SK-N-SH (cell line): ENCODE data around the gene CCDC187. TPM values are rescaled to one million over a fixed set of nuclear protein-coding genes. Genes with fewer than 3 reads are reported as not detected.

Experiments used
- CTCF ChIA-PET: fragments of 300-600, 350-600 bp; formaldehyde crosslinking; extraction: SDS; loops from one replicate; lab custom pipeline; 2021; lab: Yijun Ruan, JAX
- POLR2A ChIA-PET: fragments of 350-600 bp; sonication (Branson Sonifier 250); formaldehyde crosslinking; extraction: SDS; loops from one replicate; lab custom pipeline; 2020; ENCODE audit warnings: antibody characterized with exemption, inconsistent platforms; lab: Yijun Ruan, JAX
- DNase-seq: peaks from one replicate; pipeline ENCODE4 v3.0.0; 2012
- H2AFZ ChIP-seq: fragments of 200-600 bp; sonication (generic); 2 replicates; pipeline ENCODE4 v1.8.1; 2016; ENCODE audit warnings: antibody characterized with exemption, mild to moderate bottlenecking, low read depth
- H3F3A ChIP-seq: fragments of 200-600 bp; sonication (generic); replicated peaks from 2 replicates; pipeline ENCODE3; 2016; ENCODE audit warnings: antibody characterized with exemption, mild to moderate bottlenecking; ENCODE audit not compliant: insufficient read depth
- H3K27ac ChIP-seq, 2 experiments: fragments of 200-500 bp in 1 of 2; fragments of 200-600 bp in 1 of 2; sonication (Bioruptor generic) in 1 of 2; sonication (generic), shearing (Covaris generic) in 1 of 2; 2 replicates each; pipeline versions ENCODE4 v1.5.1 to v1.6.1; 2014 to 2016; ENCODE audit warnings: low read depth in 2 of 2, inconsistent platforms in 1 of 2, low read length in 1 of 2, mild to moderate bottlenecking in 1 of 2, mixed read lengths in 1 of 2
- H3K27me3 ChIP-seq: fragments of 200-600 bp; sonication (generic), shearing (Covaris generic); 2 replicates; pipeline ENCODE4 v1.6.1; 2016; ENCODE audit warnings: mixed run types; ENCODE audit not compliant: insufficient read depth
- H3K36me3 ChIP-seq, 2 experiments: fragments of 200-500 bp in 1 of 2; fragments of 200-600 bp in 1 of 2; sonication (Bioruptor generic) in 1 of 2; sonication (generic) in 1 of 2; replicated peaks in 1 of 2; 2 replicates each; pipeline versions ENCODE3 to v1.5.1; 2014 to 2016; ENCODE audit warnings: low read length in 1 of 2, mild to moderate bottlenecking in 1 of 2; ENCODE audit not compliant: insufficient read depth in 2 of 2, control insufficient read depth in 1 of 2
- H3K4me1 ChIP-seq, 2 experiments: fragments of 200-500 bp in 1 of 2; fragments of 200-600 bp in 1 of 2; sonication (Bioruptor generic) in 1 of 2; sonication (generic), shearing (Covaris generic) in 1 of 2; 2 replicates each; pipeline versions ENCODE4 v1.5.1 to v1.6.1; 2014 to 2016; ENCODE audit warnings: low read depth in 1 of 2, low read length in 1 of 2, mixed run types in 1 of 2; ENCODE audit not compliant: insufficient read depth in 2 of 2, control insufficient read depth in 1 of 2
- H3K4me2 ChIP-seq: fragments of 200-600 bp; sonication (generic), shearing (Covaris generic); 2 replicates; pipeline ENCODE4 v1.6.1; 2017; ENCODE audit warnings: mixed run types
- H3K4me3 ChIP-seq, 2 experiments: fragments of 200-500 bp in 1 of 2; fragments of 200-600 bp in 1 of 2; sonication (Bioruptor generic) in 1 of 2; sonication (generic), shearing (Covaris generic) in 1 of 2; 2 replicates each; pipeline versions ENCODE4 v1.5.1 to v1.8.1; 2014 to 2016; ENCODE audit warnings: low read depth in 2 of 2, inconsistent platforms in 1 of 2, low read length in 1 of 2, mild to moderate bottlenecking in 1 of 2, mixed read lengths in 1 of 2, moderate library complexity in 1 of 2
- H3K79me2 ChIP-seq: fragments of 200-600 bp; sonication (generic); 2 replicates; pipeline ENCODE4 v1.8.1; 2017; ENCODE audit warnings: mild to moderate bottlenecking; ENCODE audit not compliant: insufficient read depth
- H3K9ac ChIP-seq: fragments of 200-600 bp; sonication (generic); 2 replicates; pipeline ENCODE4 v1.6.1; 2017; ENCODE audit warnings: mixed run types
- H3K9me2 ChIP-seq: fragments of 200-600 bp; sonication (generic); 2 replicates; pipeline ENCODE4 v1.6.1; 2017; ENCODE audit warnings: mixed run types
- H3K9me3 ChIP-seq: fragments of 200-600 bp; sonication (generic); 2 replicates; pipeline ENCODE4 v1.6.1; 2017; ENCODE audit warnings: mixed run types, mild to moderate bottlenecking, moderate library complexity
- H4K20me1 ChIP-seq: fragments of 200-600 bp; sonication (generic); 2 replicates; pipeline ENCODE4 v1.6.1; 2017; ENCODE audit warnings: mild to moderate bottlenecking, mixed run types; ENCODE audit not compliant: insufficient read depth
- EP300 ChIP-seq, 2 experiments: IDR thresholded peaks; 2 replicates each; pipeline versions ENCODE4 v1.4.0 to v1.6.1; 2012; ENCODE audit warnings: borderline replicate concordance in 1 of 2, low read depth in 1 of 2, low read length in 1 of 2
- GABPA ChIP-seq: IDR thresholded peaks from 2 replicates; pipeline ENCODE4 v1.4.0; 2012; ENCODE audit warnings: low read depth, mild to moderate bottlenecking
- MEF2A ChIP-seq: IDR thresholded peaks from 2 replicates; pipeline ENCODE4 v1.4.0; 2012; ENCODE audit warnings: low read depth, borderline replicate concordance
- MXI1 ChIP-seq: IDR thresholded peaks from 2 replicates; pipeline ENCODE4 v1.6.1; 2012; ENCODE audit warnings: mild to moderate bottlenecking, low read depth, low read length, improper control_type of control experiment
- NFIC ChIP-seq: IDR thresholded peaks from 2 replicates; pipeline ENCODE4 v1.4.0; 2012; ENCODE audit warnings: borderline replicate concordance
- RAD21 ChIP-seq: IDR thresholded peaks from 2 replicates; pipeline ENCODE4 v1.6.1; 2012; ENCODE audit warnings: mild to moderate bottlenecking, low read length
- TCF12 ChIP-seq: IDR thresholded peaks from 2 replicates; pipeline ENCODE4 v1.4.0; 2012
- USF1 ChIP-seq: IDR thresholded peaks from 2 replicates; pipeline ENCODE4 v1.4.0; 2012; ENCODE audit warnings: low read depth, borderline replicate concordance
- USF2 ChIP-seq: fragments of 150-350 bp; IDR thresholded peaks from 2 replicates; pipeline ENCODE4 v1.6.1; 2017; ENCODE audit warnings: antibody characterized with exemption, low read length, low read depth, borderline replicate concordance
- WGBS: methylation state at CpG from one replicate; pipeline ENCODE4 v1.1.6; 2017; ENCODE audit warnings: low lambda C conversion rate; 5-methylcytosine and 5-hydroxymethylcytosine counted together
- polyA plus RNA-seq, 3 experiments: library from polyadenylated mRNA; depleted of rRNA; stranded (reverse); fragments of >200 nt; gene quantifications; 2 replicates each; pipeline ENCODE4 v1.2.3, GENCODE V29; 2012
- TF ChIP-seq, protein P1 (sequence below): fragments of 200-600 bp; sonication (generic); IDR thresholded peaks from 2 replicates; pipeline ENCODE4 v1.6.1; 2017; ENCODE audit warnings: antibody characterized with exemption, mild to moderate bottlenecking, moderate library complexity
- TF ChIP-seq, protein P2 (sequence below): IDR thresholded peaks from 2 replicates; pipeline ENCODE4 v1.4.0; 2012; ENCODE audit warnings: low read depth, borderline replicate concordance

CCDC187 gene
- polyA plus RNA-seq, 1 of the 3 experiments (the other 2 are of a cell fraction) = not detected

DNA sequence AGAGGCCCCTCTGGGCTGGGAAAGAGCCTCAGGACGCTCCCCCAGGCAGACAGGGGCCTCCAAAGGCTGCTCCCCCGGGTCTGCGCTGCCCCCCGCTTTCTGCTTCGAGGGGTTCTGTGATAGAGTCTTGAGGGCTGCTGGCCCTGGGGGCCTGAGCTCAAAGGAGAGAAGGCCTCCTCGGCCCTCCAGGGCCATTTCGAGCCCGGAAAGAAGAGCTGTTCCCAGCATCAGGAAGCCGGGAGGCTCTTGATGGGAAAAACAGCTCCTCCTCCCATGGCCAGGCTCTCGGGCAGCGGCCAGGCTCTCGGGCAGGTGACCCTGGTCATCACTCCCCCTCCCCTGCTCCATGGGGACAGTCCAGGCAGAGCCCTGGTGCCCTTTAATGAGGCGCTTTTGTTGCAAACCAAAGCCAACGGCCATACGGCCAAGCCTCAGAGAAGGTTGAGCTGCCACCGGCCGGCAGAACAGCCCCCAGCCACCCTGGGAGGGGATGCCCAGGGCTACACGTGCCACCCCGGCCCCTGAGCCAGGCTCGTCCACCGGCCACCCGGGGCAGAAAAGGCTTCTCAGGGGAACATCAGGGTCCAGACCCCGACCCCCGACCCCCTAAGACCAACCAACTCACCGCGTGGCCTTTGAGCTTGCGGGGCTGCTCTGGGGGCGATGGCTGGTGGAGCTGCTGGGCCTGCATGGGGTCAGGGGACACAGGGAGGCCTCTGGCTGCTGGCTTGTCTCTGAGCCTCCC is 42.0 kb downstream of the CCDC187 start:
- no peaks in the 10 kb centered on the region for H4K20me1 ChIP-seq
- H3K27ac ChIP-seq = no peak overlapping the region
- 91% methylated on average over 9 of the region's 28 CpGs for WGBS
- H3K4me3 ChIP-seq = no peak overlapping the region
- no peak overlapping the region for H2AFZ ChIP-seq
- no peaks in the 10 kb centered on the region for H3K9me3 ChIP-seq
- no peaks in the 10 kb centered on the region for H3K27me3 ChIP-seq
- H3K4me2 ChIP-seq = no peak overlapping the region
- ChIA-PET CTCF (interaction anchor here (0.8 to 2.1 kb wide), 6 partner anchors 12 to 128 kb away, joined by 3 to 10 read pairs (median 4); no protein-coding TSS in a partner anchor), POLR2A (no interaction called here)
- DNase-seq = no peak
- no peaks in the 10 kb centered on the region for H3F3A ChIP-seq
- no peak overlapping the region for H3K9ac ChIP-seq
- H3K79me2 ChIP-seq = no peaks in the 10 kb centered on the region
- TF ChIP-seq GABPA (no peak), USF1 (no peak), MXI1 (no peak), USF2 (no peak), EP300 (IDR thresholded peaks at IDR 0.05; ENCODE audit: borderline replicate concordance in 1 of 2, low read depth in 1 of 2, low read length in 1 of 2) (no peak), NFIC (no peak), RAD21 (no peak), MEF2A (no peak), TCF12 (no peak)
- TF ChIP-seq, protein P1, sequence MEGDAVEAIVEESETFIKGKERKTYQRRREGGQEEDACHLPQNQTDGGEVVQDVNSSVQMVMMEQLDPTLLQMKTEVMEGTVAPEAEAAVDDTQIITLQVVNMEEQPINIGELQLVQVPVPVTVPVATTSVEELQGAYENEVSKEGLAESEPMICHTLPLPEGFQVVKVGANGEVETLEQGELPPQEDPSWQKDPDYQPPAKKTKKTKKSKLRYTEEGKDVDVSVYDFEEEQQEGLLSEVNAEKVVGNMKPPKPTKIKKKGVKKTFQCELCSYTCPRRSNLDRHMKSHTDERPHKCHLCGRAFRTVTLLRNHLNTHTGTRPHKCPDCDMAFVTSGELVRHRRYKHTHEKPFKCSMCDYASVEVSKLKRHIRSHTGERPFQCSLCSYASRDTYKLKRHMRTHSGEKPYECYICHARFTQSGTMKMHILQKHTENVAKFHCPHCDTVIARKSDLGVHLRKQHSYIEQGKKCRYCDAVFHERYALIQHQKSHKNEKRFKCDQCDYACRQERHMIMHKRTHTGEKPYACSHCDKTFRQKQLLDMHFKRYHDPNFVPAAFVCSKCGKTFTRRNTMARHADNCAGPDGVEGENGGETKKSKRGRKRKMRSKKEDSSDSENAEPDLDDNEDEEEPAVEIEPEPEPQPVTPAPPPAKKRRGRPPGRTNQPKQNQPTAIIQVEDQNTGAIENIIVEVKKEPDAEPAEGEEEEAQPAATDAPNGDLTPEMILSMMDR = no peak
- TF ChIP-seq, protein P2, sequence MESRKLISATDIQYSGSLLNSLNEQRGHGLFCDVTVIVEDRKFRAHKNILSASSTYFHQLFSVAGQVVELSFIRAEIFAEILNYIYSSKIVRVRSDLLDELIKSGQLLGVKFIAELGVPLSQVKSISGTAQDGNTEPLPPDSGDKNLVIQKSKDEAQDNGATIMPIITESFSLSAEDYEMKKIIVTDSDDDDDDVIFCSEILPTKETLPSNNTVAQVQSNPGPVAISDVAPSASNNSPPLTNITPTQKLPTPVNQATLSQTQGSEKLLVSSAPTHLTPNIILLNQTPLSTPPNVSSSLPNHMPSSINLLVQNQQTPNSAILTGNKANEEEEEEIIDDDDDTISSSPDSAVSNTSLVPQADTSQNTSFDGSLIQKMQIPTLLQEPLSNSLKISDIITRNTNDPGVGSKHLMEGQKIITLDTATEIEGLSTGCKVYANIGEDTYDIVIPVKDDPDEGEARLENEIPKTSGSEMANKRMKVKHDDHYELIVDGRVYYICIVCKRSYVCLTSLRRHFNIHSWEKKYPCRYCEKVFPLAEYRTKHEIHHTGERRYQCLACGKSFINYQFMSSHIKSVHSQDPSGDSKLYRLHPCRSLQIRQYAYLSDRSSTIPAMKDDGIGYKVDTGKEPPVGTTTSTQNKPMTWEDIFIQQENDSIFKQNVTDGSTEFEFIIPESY = no peak
- no peaks in the 10 kb centered on the region; a peak in 1 of 4 replicates for H3K4me1 ChIP-seq
- H3K36me3 ChIP-seq = no peaks in the 10 kb centered on the region
- no peaks in the 10 kb centered on the region for H3K9me2 ChIP-seq
